HepG2 (cell line): Measurements from ENCODE around the gene PRCD. TPM values are rescaled to one million over a fixed set of nuclear protein-coding genes. Genes with fewer than 3 reads are reported as not detected.

Experiments
- RFXAP ChIP-seq: sonication (generic); formaldehyde crosslinking; IDR thresholded peaks from 2 replicates; pipeline ENCODE4 v1.4.0; 2020; ENCODE audit warnings: missing genetic modification reagents, borderline replicate concordance
- SYNCRIP ChIP-seq: fragments of 200-400 bp; formaldehyde crosslinking; IDR thresholded peaks from 2 replicates; pipeline ENCODE4 v1.6.1; 2018; ENCODE audit warnings: mild to moderate bottlenecking, low read depth, low read length; ENCODE audit not compliant: insufficient read depth
- TBX3 ChIP-seq: fragments of 450-650 bp; IDR thresholded peaks from 2 replicates; pipeline ENCODE4 v1.6.1; 2017; ENCODE audit warnings: antibody characterized with exemption, mild to moderate bottlenecking, inconsistent platforms, borderline replicate concordance
- ZFY ChIP-seq: sonication (generic); formaldehyde crosslinking; IDR thresholded peaks from 2 replicates; pipeline ENCODE4 v1.4.0; 2020; ENCODE audit warnings: missing genetic modification reagents
- ZNF20 ChIP-seq: sonication (generic); formaldehyde crosslinking; IDR thresholded peaks from 2 replicates; pipeline ENCODE4 v1.4.0; 2020; ENCODE audit warnings: mild to moderate bottlenecking, moderate library complexity, missing genetic modification reagents
- ZNF543 ChIP-seq: sonication (generic); formaldehyde crosslinking; IDR thresholded peaks from 2 replicates; pipeline ENCODE4 v1.4.0; 2020; ENCODE audit warnings: mild to moderate bottlenecking, missing genetic modification reagents
- ZNF678 ChIP-seq: sonication (generic); formaldehyde crosslinking; IDR thresholded peaks from 2 replicates; pipeline ENCODE4 v1.4.0; 2020; ENCODE audit warnings: mild to moderate bottlenecking, missing genetic modification reagents
- ZNF83 ChIP-seq: sonication (generic); formaldehyde crosslinking; IDR thresholded peaks from 2 replicates; pipeline ENCODE4 v1.4.0; 2020; ENCODE audit warnings: missing genetic modification reagents, mild to moderate bottlenecking, borderline replicate concordance
- polyA plus RNA-seq, 8 experiments: library from polyadenylated mRNA; depleted of rRNA in 3 of 8; stranded (reverse) in 7 of 8; unstranded in 1 of 8; fragments of >200 nt; fragmentation: Illumina TruSeq in 4 of 8; extraction: Trizol in 4 of 8; gene quantifications; 2 replicates each; pipeline versions ENCODE4 v1.2.1 to v1.2.3, GENCODE V29; 2011 to 2016; ENCODE audit warnings: low read depth in 4 of 8, missing spikeins in 1 of 8, mixed read lengths in 1 of 8; ENCODE audit not compliant: insufficient read depth in 1 of 8
- total RNA-seq, 5 experiments: library from RNA; depleted of rRNA; stranded (reverse); fragments of >200 nt; fragmentation: Illumina TruSeq; extraction: Trizol; gene quantifications; 2 replicates each; pipeline ENCODE4 v1.2.3, GENCODE V29; 2016; ENCODE audit warnings: low read depth in 1 of 5
- TF ChIP-seq, protein P1 (sequence below): sonication (generic); formaldehyde crosslinking; IDR thresholded peaks from 2 replicates; pipeline ENCODE4 v1.5.1; 2020; ENCODE audit warnings: mild to moderate bottlenecking, missing genetic modification reagents, borderline replicate concordance
- TF ChIP-seq, protein P2 (sequence below): sonication (generic); formaldehyde crosslinking; IDR thresholded peaks from 2 replicates; pipeline ENCODE4 v1.4.0; 2020; ENCODE audit warnings: missing genetic modification reagents, low read depth, mild to moderate bottlenecking, borderline replicate concordance
- TF ChIP-seq, protein P3 (sequence below): sonication (generic); formaldehyde crosslinking; IDR thresholded peaks from 2 replicates; pipeline ENCODE4 v1.5.0; 2020; ENCODE audit warnings: mild to moderate bottlenecking, missing genetic modification reagents
- TF ChIP-seq, protein P4 (sequence below): sonication (generic); formaldehyde crosslinking; IDR thresholded peaks from 2 replicates; pipeline ENCODE4 v1.5.1; 2020; ENCODE audit warnings: mild to moderate bottlenecking, missing genetic modification reagents, borderline replicate concordance

The PRCD gene
- total and polyA plus RNA-seq, 2 of the 13 experiments (the other 11 are each of a cell fraction or from before 2014, with no cell fraction given) = 0.51 TPM; not detected in 1

DNA sequence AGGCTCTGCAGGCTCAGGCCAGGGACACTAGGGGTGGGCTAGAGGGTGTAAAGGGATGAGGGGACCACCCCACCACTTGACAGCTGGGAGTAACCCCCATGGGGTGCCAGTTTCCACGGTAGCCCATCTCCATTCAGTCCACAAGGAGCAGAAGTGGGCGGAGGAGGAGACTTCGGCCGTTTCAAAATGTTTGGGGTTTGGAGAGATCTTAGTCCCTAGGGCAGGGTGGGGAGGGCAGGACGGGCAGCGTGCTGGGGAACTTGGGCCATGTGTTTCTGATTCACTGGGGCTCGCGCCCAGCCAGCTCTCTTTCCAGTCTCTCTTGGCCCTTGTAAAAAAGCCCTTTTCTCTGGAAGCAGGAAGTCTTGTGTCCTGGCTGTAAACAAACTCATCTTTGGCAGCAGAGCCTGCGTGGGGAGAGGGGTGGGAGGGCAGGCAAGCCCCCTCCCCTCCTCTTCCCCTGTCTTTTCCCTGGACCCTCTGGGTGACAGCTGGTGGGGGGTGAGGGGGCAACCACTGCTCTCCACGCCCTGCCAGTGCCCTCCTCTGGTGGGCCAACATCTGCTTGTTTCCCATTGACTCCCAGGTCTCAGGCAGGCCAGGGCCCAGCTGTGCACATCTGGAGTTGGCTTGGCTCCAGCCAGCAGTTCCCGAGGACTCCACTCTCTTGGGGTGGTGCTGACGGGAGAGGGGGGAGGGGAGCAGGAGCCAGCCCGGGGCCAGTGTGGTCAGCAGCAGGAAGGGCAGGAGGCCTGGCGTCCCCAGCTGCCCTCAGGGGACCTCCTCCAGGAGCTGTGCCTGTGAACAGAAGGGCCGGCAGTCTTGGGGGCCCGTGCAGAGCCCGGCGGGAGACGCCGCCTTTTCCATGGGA lies 10.4 kb upstream of the PRCD start (continued):
- TF ChIP-seq, protein P1, sequence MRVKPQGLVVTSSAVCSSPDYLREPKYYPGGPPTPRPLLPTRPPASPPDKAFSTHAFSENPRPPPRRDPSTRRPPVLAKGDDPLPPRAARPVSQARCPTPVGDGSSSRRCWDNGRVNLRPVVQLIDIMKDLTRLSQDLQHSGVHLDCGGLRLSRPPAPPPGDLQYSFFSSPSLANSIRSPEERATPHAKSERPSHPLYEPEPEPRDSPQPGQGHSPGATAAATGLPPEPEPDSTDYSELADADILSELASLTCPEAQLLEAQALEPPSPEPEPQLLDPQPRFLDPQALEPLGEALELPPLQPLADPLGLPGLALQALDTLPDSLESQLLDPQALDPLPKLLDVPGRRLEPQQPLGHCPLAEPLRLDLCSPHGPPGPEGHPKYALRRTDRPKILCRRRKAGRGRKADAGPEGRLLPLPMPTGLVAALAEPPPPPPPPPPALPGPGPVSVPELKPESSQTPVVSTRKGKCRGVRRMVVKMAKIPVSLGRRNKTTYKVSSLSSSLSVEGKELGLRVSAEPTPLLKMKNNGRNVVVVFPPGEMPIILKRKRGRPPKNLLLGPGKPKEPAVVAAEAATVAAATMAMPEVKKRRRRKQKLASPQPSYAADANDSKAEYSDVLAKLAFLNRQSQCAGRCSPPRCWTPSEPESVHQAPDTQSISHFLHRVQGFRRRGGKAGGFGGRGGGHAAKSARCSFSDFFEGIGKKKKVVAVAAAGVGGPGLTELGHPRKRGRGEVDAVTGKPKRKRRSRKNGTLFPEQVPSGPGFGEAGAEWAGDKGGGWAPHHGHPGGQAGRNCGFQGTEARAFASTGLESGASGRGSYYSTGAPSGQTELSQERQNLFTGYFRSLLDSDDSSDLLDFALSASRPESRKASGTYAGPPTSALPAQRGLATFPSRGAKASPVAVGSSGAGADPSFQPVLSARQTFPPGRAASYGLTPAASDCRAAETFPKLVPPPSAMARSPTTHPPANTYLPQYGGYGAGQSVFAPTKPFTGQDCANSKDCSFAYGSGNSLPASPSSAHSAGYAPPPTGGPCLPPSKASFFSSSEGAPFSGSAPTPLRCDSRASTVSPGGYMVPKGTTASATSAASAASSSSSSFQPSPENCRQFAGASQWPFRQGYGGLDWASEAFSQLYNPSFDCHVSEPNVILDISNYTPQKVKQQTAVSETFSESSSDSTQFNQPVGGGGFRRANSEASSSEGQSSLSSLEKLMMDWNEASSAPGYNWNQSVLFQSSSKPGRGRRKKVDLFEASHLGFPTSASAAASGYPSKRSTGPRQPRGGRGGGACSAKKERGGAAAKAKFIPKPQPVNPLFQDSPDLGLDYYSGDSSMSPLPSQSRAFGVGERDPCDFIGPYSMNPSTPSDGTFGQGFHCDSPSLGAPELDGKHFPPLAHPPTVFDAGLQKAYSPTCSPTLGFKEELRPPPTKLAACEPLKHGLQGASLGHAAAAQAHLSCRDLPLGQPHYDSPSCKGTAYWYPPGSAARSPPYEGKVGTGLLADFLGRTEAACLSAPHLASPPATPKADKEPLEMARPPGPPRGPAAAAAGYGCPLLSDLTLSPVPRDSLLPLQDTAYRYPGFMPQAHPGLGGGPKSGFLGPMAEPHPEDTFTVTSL (CRISPR knock-in tag) = no peak
- TF ChIP-seq ZNF83 (CRISPR knock-in tag) (0 out of 2 replicates have a peak, but pooled peaks have one; percentile 11), ZNF543 (CRISPR knock-in tag) (0 out of 2 replicates have a peak, but pooled peaks have one; percentile 42), ZNF678 (CRISPR knock-in tag) (no peak), SYNCRIP (no peak), ZFY (CRISPR knock-in tag) (peak; percentile 57; the same call in 1 of the 2 replicates), TBX3 (no peak), ZNF20 (CRISPR knock-in tag) (no peak), RFXAP (CRISPR knock-in tag) (peak; percentile 72; the same call in 1 of the 2 replicates)
- TF ChIP-seq, protein P2, sequence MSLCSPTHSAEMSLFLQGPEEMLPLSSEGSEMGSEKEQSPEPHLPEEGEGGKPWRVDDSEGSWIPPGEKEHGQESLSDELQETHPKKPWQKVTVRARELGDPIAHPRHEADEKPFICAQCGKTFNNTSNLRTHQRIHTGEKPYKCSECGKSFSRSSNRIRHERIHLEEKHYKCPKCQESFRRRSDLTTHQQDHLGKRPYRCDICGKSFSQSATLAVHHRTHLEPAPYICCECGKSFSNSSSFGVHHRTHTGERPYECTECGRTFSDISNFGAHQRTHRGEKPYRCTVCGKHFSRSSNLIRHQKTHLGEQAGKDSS (CRISPR knock-in tag) = 0 out of 2 replicates have a peak, but pooled peaks have one; percentile 26
- TF ChIP-seq, protein P3, sequence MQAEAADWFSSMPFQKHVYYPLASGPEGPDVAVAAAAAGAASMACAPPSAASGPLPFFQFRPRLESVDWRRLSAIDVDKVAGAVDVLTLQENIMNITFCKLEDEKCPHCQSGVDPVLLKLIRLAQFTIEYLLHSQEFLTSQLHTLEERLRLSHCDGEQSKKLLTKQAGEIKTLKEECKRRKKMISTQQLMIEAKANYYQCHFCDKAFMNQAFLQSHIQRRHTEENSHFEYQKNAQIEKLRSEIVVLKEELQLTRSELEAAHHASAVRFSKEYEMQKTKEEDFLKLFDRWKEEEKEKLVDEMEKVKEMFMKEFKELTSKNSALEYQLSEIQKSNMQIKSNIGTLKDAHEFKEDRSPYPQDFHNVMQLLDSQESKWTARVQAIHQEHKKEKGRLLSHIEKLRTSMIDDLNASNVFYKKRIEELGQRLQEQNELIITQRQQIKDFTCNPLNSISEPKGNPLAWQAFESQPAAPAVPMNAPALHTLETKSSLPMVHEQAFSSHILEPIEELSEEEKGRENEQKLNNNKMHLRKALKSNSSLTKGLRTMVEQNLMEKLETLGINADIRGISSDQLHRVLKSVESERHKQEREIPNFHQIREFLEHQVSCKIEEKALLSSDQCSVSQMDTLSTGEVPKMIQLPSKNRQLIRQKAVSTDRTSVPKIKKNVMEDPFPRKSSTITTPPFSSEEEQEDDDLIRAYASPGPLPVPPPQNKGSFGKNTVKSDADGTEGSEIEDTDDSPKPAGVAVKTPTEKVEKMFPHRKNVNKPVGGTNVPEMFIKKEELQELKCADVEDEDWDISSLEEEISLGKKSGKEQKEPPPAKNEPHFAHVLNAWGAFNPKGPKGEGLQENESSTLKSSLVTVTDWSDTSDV (CRISPR knock-in tag) = peak; percentile 61; the same call in 1 of the 2 replicates
- TF ChIP-seq, protein P4, sequence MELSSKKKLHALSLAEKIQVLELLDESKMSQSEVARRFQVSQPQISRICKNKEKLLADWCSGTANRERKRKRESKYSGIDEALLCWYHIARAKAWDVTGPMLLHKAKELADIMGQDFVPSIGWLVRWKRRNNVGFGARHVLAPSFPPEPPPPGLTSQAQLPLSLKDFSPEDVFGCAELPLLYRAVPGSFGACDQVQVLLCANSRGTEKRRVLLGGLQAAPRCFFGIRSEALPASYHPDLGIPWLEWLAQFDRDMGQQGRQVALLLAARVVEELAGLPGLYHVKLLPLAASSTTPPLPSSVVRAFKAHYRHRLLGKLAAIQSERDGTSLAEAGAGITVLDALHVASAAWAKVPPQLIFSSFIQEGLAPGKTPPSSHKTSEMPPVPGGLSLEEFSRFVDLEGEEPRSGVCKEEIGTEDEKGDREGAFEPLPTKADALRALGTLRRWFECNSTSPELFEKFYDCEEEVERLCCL (CRISPR knock-in tag) = 0 out of 2 replicates have a peak, but pooled peaks have one; percentile 78
